Neural progenitor cell (in vitro differentiated cells): ENCODE measurements around the gene CDH19. TPM values are rescaled to one million over a fixed set of nuclear protein-coding genes. Genes with fewer than 3 reads are reported as not detected.
"Not testable (repeated sequence)": the region's sequence is repeated elsewhere in the genome, so short reads cannot be mapped to it uniquely, and the experiment has no call there.

Source experiments
- DNase-seq: peaks from one replicate; pipeline ENCODE4 v3.0.0-alpha.2; 2016; ENCODE audit warnings: low spot score
- H2AFZ ChIP-seq: fragments of 200-600 bp; sonication (generic); replicated peaks from 2 replicates; pipeline ENCODE4 v1.6.1; 2016; ENCODE audit warnings: antibody characterized with exemption
- H3F3A ChIP-seq: fragments of 200-600 bp; sonication (generic); 2 replicates; pipeline ENCODE4 v1.6.1; 2016; ENCODE audit warnings: antibody characterized with exemption, low read depth
- H3K27ac ChIP-seq: fragments of 200-600 bp; sonication (generic); 2 replicates; pipeline ENCODE4 v1.5.1; 2016; ENCODE audit warnings: mild to moderate bottlenecking
- H3K27me3 ChIP-seq: fragments of 200-600 bp; sonication (generic); 2 replicates; pipeline ENCODE4 v1.6.1; 2016; ENCODE audit warnings: mild to moderate bottlenecking, moderate library complexity
- H3K36me3 ChIP-seq: fragments of 200-600 bp; sonication (generic); 2 replicates; pipeline ENCODE4 v1.5.1; 2016
- H3K4me1 ChIP-seq: fragments of 200-600 bp; sonication (generic); 2 replicates; pipeline ENCODE4 v1.6.1; 2016; ENCODE audit warnings: mixed run types
- H3K4me2 ChIP-seq: fragments of 200-600 bp; sonication (generic); 2 replicates; pipeline ENCODE4 v1.6.1; 2016
- H3K4me3 ChIP-seq: fragments of 200-600 bp; sonication (generic); 2 replicates; pipeline ENCODE4 v1.5.1; 2016
- H3K79me2 ChIP-seq: fragments of 200-600 bp; sonication (generic); 2 replicates; pipeline ENCODE4 v1.6.1; 2016; ENCODE audit warnings: low read depth
- H3K9ac ChIP-seq: fragments of 200-600 bp; sonication (generic); 2 replicates; pipeline ENCODE4 v1.6.1; 2016
- H3K9me3 ChIP-seq: fragments of 200-600 bp; sonication (generic); 2 replicates; pipeline ENCODE4 v1.5.1; 2016; ENCODE audit warnings: low read depth
- H4K20me1 ChIP-seq: fragments of 200-600 bp; sonication (generic); 2 replicates; pipeline ENCODE4 v1.6.1; 2016; ENCODE audit warnings: low read depth
- H3K27ac Mint-ChIP-seq: 3 replicates; pipeline ENCODE4 v1.8.0; 2021; ENCODE audit warnings: mixed read lengths
- H3K27me3 Mint-ChIP-seq: 2 replicates; pipeline ENCODE4 v1.8.0; 2022; ENCODE audit warnings: low read depth, mild to moderate bottlenecking, inconsistent platforms, moderate library complexity, mixed read lengths; ENCODE audit not compliant: insufficient read depth
- H3K36me3 Mint-ChIP-seq: 3 replicates; pipeline ENCODE4 v1.8.0; 2021; ENCODE audit warnings: mixed read lengths
- H3K4me1 Mint-ChIP-seq: 3 replicates; pipeline ENCODE4 v1.8.0; 2021; ENCODE audit warnings: mixed read lengths
- H3K4me3 Mint-ChIP-seq: 3 replicates; pipeline ENCODE4 v1.8.0; 2021; ENCODE audit warnings: mild to moderate bottlenecking, moderate library complexity, mixed read lengths
- H3K9me3 Mint-ChIP-seq: 3 replicates; pipeline ENCODE4 v1.8.0; 2020; ENCODE audit warnings: mixed read lengths
- CTCF ChIP-seq: fragments of 200-600 bp; sonication (generic); IDR thresholded peaks from 2 replicates; pipeline ENCODE4 v1.5.1; 2017; ENCODE audit warnings: antibody characterized with exemption, mild to moderate bottlenecking
- EZH2 ChIP-seq: fragments of 200-600 bp; sonication (generic); IDR thresholded peaks from 2 replicates; pipeline ENCODE4 v1.6.1; 2017; ENCODE audit warnings: antibody characterized with exemption, mild to moderate bottlenecking, moderate library complexity
- EZH2phosphoT487 ChIP-seq: fragments of 200-600 bp; sonication (generic); IDR thresholded peaks from 2 replicates; pipeline ENCODE4 v1.6.1; 2017; ENCODE audit warnings: antibody characterized with exemption
- total RNA-seq: library from RNA; depleted of rRNA; stranded (reverse); fragments of >200 nt; gene quantifications from 2 replicates; pipeline ENCODE4 v1.2.3, GENCODE V29; 2015; ENCODE audit warnings: low replicate concordance

Gene CDH19
- total RNA-seq, 1 donor from 2014 or later = not detected

GRCh38 chr18:66473882-66474281 lies 130.0 kb downstream of the CDH19 start:
- H3F3A ChIP-seq = no peaks in the 10 kb centered on the region
- Mint-ChIP-seq H3K27me3 (no peaks in the 10 kb centered on the region), H3K4me3 (no peak overlapping the region), H3K4me1 (peaks cover 2% of the 10 kb centered on the region), H3K27ac (no peak overlapping the region), H3K9me3 (no peaks in the 10 kb centered on the region), H3K36me3 (no peaks in the 10 kb centered on the region)
- no peaks in the 10 kb centered on the region for H3K4me1 ChIP-seq
- H3K27me3 ChIP-seq = no peaks in the 10 kb centered on the region
- no peak overlapping the region for H3K9ac ChIP-seq
- H3K79me2 ChIP-seq = no peaks in the 10 kb centered on the region
- TF ChIP-seq EZH2 (no peak), CTCF (no peak), EZH2phosphoT487 (no peak)
- H3K4me2 ChIP-seq = no peak overlapping the region
- H3K27ac ChIP-seq = no peak overlapping the region
- no peaks in the 10 kb centered on the region for H4K20me1 ChIP-seq
- no peak for DNase-seq
- no peaks in the 10 kb centered on the region for H3K36me3 ChIP-seq
- H3K4me3 ChIP-seq = no peak overlapping the region
- H2AFZ ChIP-seq = peak overlapping the region; percentile 51
- H3K9me3 ChIP-seq = no peaks in the 10 kb centered on the region

GRCh38 chr18:66466184-66466583 lies 137.7 kb downstream of the CDH19 start:
- H3K9me3 ChIP-seq, H3K36me3 ChIP-seq, H2AFZ ChIP-seq, H3K4me1 ChIP-seq, H3K27me3 Mint-ChIP-seq, DNase-seq, H3K27me3 ChIP-seq, H3K4me2 ChIP-seq, H3K9ac ChIP-seq, H3K36me3 Mint-ChIP-seq, H3F3A ChIP-seq, H3K27ac Mint-ChIP-seq, H3K27ac ChIP-seq, H3K9me3 Mint-ChIP-seq, H3K4me3 ChIP-seq, H4K20me1 ChIP-seq, H3K79me2 ChIP-seq, H3K4me1 Mint-ChIP-seq, H3K4me3 Mint-ChIP-seq: not testable (repeated sequence)

DNA sequence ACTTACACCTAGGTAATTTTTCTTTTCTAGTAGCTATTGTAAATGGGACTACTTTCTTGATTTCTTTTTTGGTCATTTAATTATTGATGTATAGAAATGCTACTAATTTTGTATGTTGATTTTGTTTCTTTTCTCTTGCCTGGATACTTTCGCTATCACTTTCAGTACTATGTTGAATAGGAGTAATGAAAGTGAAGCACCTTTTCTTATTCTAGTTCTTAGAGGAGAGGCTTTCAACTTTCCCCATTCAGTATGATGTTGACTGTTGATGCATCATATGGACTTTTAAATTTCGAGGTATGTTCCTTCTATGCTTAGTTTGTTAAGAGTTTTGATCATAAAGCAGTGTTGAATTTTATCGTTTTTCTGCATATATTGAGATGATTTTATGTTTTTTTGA lies 142.5 kb downstream of the CDH19 start:
- H3K27me3 ChIP-seq = no peaks in the 10 kb centered on the region

GRCh38 chr18:66457245-66457644 lies 146.6 kb downstream of the CDH19 start:
- Mint-ChIP-seq H3K27ac (no peak overlapping the region), H3K36me3 (no peaks in the 10 kb centered on the region), H3K4me1 (no peaks in the 10 kb centered on the region), H3K4me3 (no peak overlapping the region), H3K27me3 (no peaks in the 10 kb centered on the region), H3K9me3 (no peaks in the 10 kb centered on the region)
- no peak overlapping the region for H3K27ac ChIP-seq
- no peaks in the 10 kb centered on the region for H3F3A ChIP-seq
- no peaks in the 10 kb centered on the region for H3K36me3 ChIP-seq
- TF ChIP-seq EZH2 (no peak), EZH2phosphoT487 (no peak), CTCF (no peak)
- no peak overlapping the region for H3K9ac ChIP-seq
- H3K79me2 ChIP-seq = no peaks in the 10 kb centered on the region
- H3K4me1 ChIP-seq = peaks cover 13% of the 10 kb centered on the region
- no peak overlapping the region for H3K4me3 ChIP-seq
- H3K4me2 ChIP-seq = no peak overlapping the region
- H2AFZ ChIP-seq = peak overlapping the region; percentile 18
- no peaks in the 10 kb centered on the region for H3K27me3 ChIP-seq
- no peaks in the 10 kb centered on the region for H3K9me3 ChIP-seq
- DNase-seq = peak; percentile 8
- H4K20me1 ChIP-seq = no peaks in the 10 kb centered on the region

More for the DNA sequence above, 142.5 kb downstream of the CDH19 start:
- Histone ChIP-seq H3K4me3 (no peak overlapping the region), H3K9me3 (no peaks in the 10 kb centered on the region), H4K20me1 (no peaks in the 10 kb centered on the region), H2AFZ (no peak overlapping the region), H3K27ac (no peak overlapping the region), H3K4me2 (no peak overlapping the region), H3K4me1 (peaks cover 5% of the 10 kb centered on the region), H3K9ac (no peak overlapping the region), H3K79me2 (no peaks in the 10 kb centered on the region), H3K36me3 (no peaks in the 10 kb centered on the region), H3F3A (no peaks in the 10 kb centered on the region)
- no peak for DNase-seq
- Mint-ChIP-seq H3K4me3 (no peak overlapping the region), H3K27ac (no peak overlapping the region), H3K27me3 (no peaks in the 10 kb centered on the region), H3K4me1 (no peaks in the 10 kb centered on the region), H3K9me3 (no peaks in the 10 kb centered on the region), H3K36me3 (no peaks in the 10 kb centered on the region)
- no peak for TF ChIP-seq CTCF
- no peak for TF ChIP-seq EZH2
- TF ChIP-seq EZH2phosphoT487 = no peak
